OCI-LY3 (cell line): ENCODE results near the gene MRPS18A.

Experiments used
- H2AFZ ChIP-seq: fragments of 200-600, 300-600 bp; shearing (Covaris generic); 2 replicates; pipeline ENCODE4 v1.6.0; 2014; ENCODE audit warnings: antibody characterized with exemption, low read depth, low read length
- H3K27ac ChIP-seq: fragments of 200-600, 300-600 bp; sonication (generic); 2 replicates; pipeline ENCODE4 v1.5.1; 2014; ENCODE audit warnings: mild to moderate bottlenecking, low read length, moderate library complexity, mixed read lengths
- H3K27me3 ChIP-seq: fragments of 200-600, 300-600 bp; sonication (generic); 2 replicates; pipeline ENCODE4 v1.6.1; 2014; ENCODE audit warnings: low read depth, low read length, mixed read lengths
- H3K36me3 ChIP-seq: fragments of 200-600, 300-600 bp; sonication (generic); replicated peaks from 2 replicates; pipeline ENCODE3; 2014; ENCODE audit warnings: low read depth, low read length, mixed read lengths
- H3K4me1 ChIP-seq: fragments of 300-600, 200-600 bp; sonication (generic); 2 replicates; pipeline ENCODE4 v1.6.1; 2014; ENCODE audit warnings: low read length, mixed read lengths
- H3K4me2 ChIP-seq: fragments of 200-600, 300-600 bp; sonication (generic); 2 replicates; pipeline ENCODE4 v1.6.1; 2014; ENCODE audit warnings: low read length, mixed read lengths
- H3K4me3 ChIP-seq: fragments of 300-600, 200-600 bp; sonication (generic); 2 replicates; pipeline ENCODE4 v1.5.1; 2014; ENCODE audit warnings: antibody characterized with exemption, mild to moderate bottlenecking, low read length, moderate library complexity
- H3K79me2 ChIP-seq: fragments of 300-600, 200-600 bp; shearing (Covaris generic); 2 replicates; pipeline ENCODE4 v1.6.1; 2014; ENCODE audit warnings: mild to moderate bottlenecking, low read length, mixed read lengths
- H3K9ac ChIP-seq: fragments of 300-600, 200-600 bp; shearing (Covaris generic); 2 replicates; pipeline ENCODE4 v1.6.0; 2014; ENCODE audit warnings: mild to moderate bottlenecking, low read length, moderate library complexity
- H3K9me3 ChIP-seq: fragments of 200-600, 300-600 bp; shearing (Covaris generic); 2 replicates; pipeline ENCODE4 v1.6.1; 2014; ENCODE audit warnings: low read length, mixed read lengths; ENCODE audit not compliant: insufficient read depth
- H4K20me1 ChIP-seq: fragments of 200-600, 300-600 bp; sonication (generic); 2 replicates; pipeline ENCODE4 v1.6.1; 2016; ENCODE audit warnings: low read length, mixed read lengths; ENCODE audit not compliant: insufficient read depth
- CTCF ChIP-seq: fragments of 200-600, 300-600 bp; sonication (generic); IDR thresholded peaks from 2 replicates; pipeline ENCODE4 v1.5.1; 2014; ENCODE audit warnings: antibody characterized with exemption, low read length, low read depth
- EZH2phosphoT487 ChIP-seq: fragments of 200-600 bp; shearing (Covaris generic); IDR thresholded peaks from 2 replicates; pipeline ENCODE4 v1.6.1; 2018; ENCODE audit warnings: antibody characterized with exemption, mixed run types, low read depth

The MRPS18A gene

GRCh38 chr6:43719511-43719910, 31.9 kb upstream of the MRPS18A start:
- Histone ChIP-seq H2AFZ (no peak overlapping the region), H3K27ac (no peak overlapping the region), H3K4me3 (no peak overlapping the region), H3K9ac (no peak overlapping the region), H3K36me3 (no peaks in the 10 kb centered on the region), H3K4me2 (no peak overlapping the region), H3K4me1 (peaks cover 42% of the 10 kb centered on the region), H3K9me3 (no peaks in the 10 kb centered on the region), H3K79me2 (no peaks in the 10 kb centered on the region), H4K20me1 (no peaks in the 10 kb centered on the region), H3K27me3 (no peaks in the 10 kb centered on the region)
- TF ChIP-seq CTCF (no peak), EZH2phosphoT487 (no peak)

GRCh38 chr6:43718387-43719105, 31.0 kb upstream of the MRPS18A start:
- Histone ChIP-seq H4K20me1 (no peaks in the 10 kb centered on the region), H3K79me2 (no peaks in the 10 kb centered on the region), H3K27ac (no peak overlapping the region), H3K27me3 (no peaks in the 10 kb centered on the region), H2AFZ (no peak overlapping the region), H3K4me1 (peaks cover 42% of the 10 kb centered on the region), H3K4me2 (no peak overlapping the region), H3K9ac (no peak overlapping the region), H3K9me3 (no peaks in the 10 kb centered on the region), H3K36me3 (no peaks in the 10 kb centered on the region), H3K4me3 (no peak overlapping the region)
- no peak for TF ChIP-seq CTCF

- no peaks in the 10 kb centered on the region for H3K36me3 ChIP-seq
- no peak overlapping the region for H3K4me2 ChIP-seq
- H3K4me1 ChIP-seq = peaks cover 43% of the 10 kb centered on the region
- no peaks in the 10 kb centered on the region for H3K27me3 ChIP-seq
- no peaks in the 10 kb centered on the region for H4K20me1 ChIP-seq
- no peaks in the 10 kb centered on the region for H3K79me2 ChIP-seq
- H3K27ac ChIP-seq = no peak overlapping the region
- H3K9me3 ChIP-seq = no peaks in the 10 kb centered on the region
- H2AFZ ChIP-seq = no peak overlapping the region
- no peak overlapping the region for H3K4me3 ChIP-seq
- TF ChIP-seq CTCF = no peak
- no peak for TF ChIP-seq EZH2phosphoT487
- no peak overlapping the region for H3K9ac ChIP-seq
Observed at GRCh38 chr6:43717822-43718221, 30.2 kb upstream of the MRPS18A start.

- H3K27ac ChIP-seq = no peak overlapping the region
- H3K4me1 ChIP-seq = peaks cover 47% of the 10 kb centered on the region
- no peaks in the 10 kb centered on the region for H3K9me3 ChIP-seq
- TF ChIP-seq EZH2phosphoT487 (no peak), CTCF (no peak)
- no peaks in the 10 kb centered on the region for H3K36me3 ChIP-seq
- H2AFZ ChIP-seq = no peak overlapping the region
- no peak overlapping the region for H3K9ac ChIP-seq
- no peak overlapping the region for H3K4me3 ChIP-seq
- H3K4me2 ChIP-seq = no peak overlapping the region
- H4K20me1 ChIP-seq = no peaks in the 10 kb centered on the region
- H3K79me2 ChIP-seq = no peaks in the 10 kb centered on the region
- H3K27me3 ChIP-seq = no peaks in the 10 kb centered on the region
Observed at GRCh38 chr6:43717389-43717788, 29.8 kb upstream of the MRPS18A start.
